Measurements from ENCODE around the gene LAMC2.
"Not testable (repeated sequence)": the region's sequence is repeated elsewhere in the genome, so short reads cannot be mapped to it uniquely, and the experiment has no call there.

The LAMC2 gene

DNA sequence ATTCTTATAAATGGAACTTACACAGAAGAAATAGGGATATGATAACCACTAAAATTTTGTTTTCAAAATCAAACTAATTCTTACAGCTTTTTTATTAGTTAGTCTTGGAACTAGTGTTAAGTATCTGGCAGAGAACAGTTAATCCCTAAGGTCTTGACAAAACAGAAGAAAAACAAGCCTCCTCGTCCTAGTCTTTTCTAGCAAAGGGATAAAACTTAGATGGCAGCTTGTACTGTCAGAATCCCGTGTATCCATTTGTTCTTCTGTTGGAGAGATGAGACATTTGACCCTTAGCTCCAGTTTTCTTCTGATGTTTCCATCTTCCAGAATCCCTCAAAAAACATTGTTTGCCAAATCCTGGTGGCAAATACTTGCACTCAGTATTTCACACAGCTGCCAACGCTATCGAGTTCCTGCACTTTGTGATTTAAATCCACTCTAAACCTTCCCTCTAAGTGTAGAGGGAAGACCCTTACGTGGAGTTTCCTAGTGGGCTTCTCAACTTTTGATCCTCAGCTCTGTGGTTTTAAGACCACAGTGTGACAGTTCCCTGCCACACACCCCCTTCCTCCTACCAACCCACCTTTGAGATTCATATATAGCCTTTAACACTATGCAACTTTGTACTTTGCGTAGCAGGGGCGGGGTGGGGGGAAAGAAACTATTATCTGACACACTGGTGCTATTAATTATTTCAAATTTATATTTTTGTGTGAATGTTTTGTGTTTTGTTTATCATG, 42.3 kb upstream of the LAMC2 start:
- Histone ChIP-seq H3K4me3 (no peak overlapping the region), H3K27ac (no peak overlapping the region)
- TF ChIP-seq, protein P1, sequence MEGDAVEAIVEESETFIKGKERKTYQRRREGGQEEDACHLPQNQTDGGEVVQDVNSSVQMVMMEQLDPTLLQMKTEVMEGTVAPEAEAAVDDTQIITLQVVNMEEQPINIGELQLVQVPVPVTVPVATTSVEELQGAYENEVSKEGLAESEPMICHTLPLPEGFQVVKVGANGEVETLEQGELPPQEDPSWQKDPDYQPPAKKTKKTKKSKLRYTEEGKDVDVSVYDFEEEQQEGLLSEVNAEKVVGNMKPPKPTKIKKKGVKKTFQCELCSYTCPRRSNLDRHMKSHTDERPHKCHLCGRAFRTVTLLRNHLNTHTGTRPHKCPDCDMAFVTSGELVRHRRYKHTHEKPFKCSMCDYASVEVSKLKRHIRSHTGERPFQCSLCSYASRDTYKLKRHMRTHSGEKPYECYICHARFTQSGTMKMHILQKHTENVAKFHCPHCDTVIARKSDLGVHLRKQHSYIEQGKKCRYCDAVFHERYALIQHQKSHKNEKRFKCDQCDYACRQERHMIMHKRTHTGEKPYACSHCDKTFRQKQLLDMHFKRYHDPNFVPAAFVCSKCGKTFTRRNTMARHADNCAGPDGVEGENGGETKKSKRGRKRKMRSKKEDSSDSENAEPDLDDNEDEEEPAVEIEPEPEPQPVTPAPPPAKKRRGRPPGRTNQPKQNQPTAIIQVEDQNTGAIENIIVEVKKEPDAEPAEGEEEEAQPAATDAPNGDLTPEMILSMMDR (IDR thresholded peaks at IDR 0.05) = no peak
- no peak for DNase-seq (ENCODE audit: low spot score)

DNA sequence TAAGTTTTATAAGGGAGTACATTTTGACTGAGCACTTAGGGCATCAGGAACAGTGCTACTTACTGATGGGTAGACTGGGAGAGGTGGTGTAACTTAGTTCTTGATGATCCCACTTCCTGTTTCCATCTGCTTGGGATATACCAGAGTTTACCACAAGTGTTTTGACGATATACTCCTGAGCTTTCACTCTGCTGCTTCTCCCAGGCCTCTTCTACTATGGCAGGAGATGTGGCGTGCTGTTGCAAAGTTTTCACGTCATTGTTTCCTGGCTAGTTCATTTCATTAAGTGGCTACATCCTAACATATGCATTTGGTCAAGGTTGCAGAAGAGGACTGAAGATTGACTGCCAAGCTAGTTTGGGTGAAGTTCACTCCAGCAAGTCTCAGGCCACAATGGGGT, 41.3 kb upstream of the LAMC2 start:
- H3K4me3 ChIP-seq = no peak overlapping the region
- H3K27ac ChIP-seq = no peak overlapping the region
- no peak for DNase-seq (ENCODE audit: low spot score)
- TF ChIP-seq, protein P1 (IDR thresholded peaks at IDR 0.05) = no peak

DNA sequence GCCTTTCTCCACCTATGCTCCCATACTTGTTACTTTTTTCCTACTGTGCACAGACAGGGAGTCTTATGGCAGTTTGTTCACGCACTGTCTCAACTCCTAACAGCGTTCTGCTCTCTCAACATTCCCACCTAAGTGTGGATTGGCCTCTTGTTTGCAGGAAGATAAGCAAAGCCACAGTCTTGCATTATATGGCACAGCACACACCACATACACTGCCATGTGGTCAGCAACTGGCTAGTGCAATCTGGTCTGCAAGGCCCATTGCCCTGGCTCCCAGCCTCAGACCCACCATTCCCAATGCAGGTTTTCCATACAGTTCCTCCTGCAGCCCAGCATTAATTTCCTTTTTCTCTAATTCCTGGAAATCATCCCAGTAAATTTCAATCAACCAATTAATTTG, 38.3 kb upstream of the LAMC2 start:
- TF ChIP-seq, protein P1 (IDR thresholded peaks at IDR 0.05) = no peak
- H3K27ac ChIP-seq = peak overlapping the region in 1 of 2 donors; percentile 55
- H3K4me3 ChIP-seq = no peak overlapping the region
- DNase-seq (ENCODE audit: low spot score) = no peak

DNA sequence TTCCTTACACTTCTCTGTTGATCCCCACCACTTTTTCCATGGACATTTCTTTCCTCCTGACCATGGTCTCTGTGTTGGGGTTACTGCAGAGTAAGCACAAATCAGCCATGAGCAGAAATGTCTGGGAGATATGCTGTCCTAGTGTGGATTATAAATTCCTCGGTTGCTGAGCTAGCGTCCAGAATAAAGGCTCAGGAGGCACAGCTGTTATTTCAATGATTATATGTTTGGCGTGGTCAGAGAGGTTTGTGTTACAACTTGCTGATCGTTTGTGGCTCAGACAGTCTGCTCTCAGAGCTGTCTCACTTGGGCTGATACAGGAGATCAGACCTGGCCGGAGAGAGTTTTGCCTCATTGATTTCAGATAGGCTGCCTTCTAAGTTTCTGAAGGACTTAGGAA, 37.5 kb upstream of the LAMC2 start:
- Histone ChIP-seq H3K4me3 (no peak overlapping the region), H3K27ac (peak overlapping the region; percentile 55 to 62)
- DNase-seq (ENCODE audit: low spot score) = no peak
- TF ChIP-seq, protein P1 (IDR thresholded peaks at IDR 0.05) = no peak

DNA sequence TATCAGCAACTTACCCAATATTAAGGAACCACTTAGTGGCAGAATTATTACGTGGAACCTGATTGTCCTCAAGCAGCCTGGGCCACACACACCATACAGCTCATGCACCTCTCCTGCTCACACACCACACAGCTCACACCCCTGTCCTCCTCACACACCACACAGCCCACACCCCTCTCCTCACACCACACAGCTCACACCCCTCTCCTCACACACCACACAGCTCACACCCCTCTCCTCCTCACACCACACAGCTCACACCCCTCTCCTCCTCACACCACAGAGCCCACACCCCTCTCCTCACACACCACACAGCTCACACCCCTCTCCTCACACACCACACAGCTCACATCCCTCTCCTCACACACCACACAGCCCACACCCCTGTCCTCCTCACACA, 36.8 kb upstream of the LAMC2 start:
- DNase-seq (ENCODE audit: low spot score) = no peak
- Histone ChIP-seq H3K4me3 (no peak overlapping the region), H3K27ac (peak overlapping the region; percentile 55 to 62)
- TF ChIP-seq, protein P1 (IDR thresholded peaks at IDR 0.05) = no peak

DNA sequence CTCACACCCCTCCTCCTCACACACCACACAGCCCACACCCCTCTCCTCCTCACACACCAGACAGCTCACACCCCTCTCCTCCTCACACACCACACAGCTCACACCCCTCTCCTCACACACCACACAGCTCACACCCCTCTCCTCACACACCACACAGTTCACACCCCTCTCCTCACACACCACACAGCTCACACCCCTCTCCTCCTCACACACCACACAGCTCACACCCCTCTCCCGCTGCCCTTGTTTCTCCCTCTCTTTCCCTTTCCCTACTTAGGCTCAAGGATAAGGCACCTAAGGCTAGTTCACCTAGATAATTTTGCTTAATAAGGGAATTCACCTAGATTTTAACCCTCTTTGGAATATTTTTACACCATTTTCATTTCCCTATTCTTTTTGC, 36.0 kb upstream of the LAMC2 start:
- H3K27ac ChIP-seq; H3K4me3 ChIP-seq; DNase-seq (ENCODE audit: low spot score): not testable (repeated sequence)

DNA sequence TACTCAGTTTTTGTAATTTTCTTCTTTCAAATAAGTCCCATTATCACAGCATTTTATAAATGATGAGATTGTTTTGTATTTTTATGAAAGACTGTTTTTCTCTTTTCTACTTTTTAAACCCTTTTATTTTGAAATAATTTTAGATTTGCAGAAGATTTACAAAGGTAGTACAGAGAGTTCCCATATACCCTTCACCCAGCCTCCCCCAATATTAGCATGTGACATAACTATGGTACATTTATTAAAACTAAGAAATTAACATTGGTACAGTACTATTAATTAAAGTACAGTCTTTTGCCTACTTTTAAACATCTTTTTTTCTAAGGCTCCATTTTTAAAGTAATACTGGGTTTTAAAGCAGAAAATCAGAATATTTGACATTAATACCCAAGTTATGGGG, 35.6 kb upstream of the LAMC2 start:
- Histone ChIP-seq H3K4me3 (no peak overlapping the region), H3K27ac (no peak overlapping the region)
- TF ChIP-seq, protein P1 (IDR thresholded peaks at IDR 0.05) = no peak
- DNase-seq (ENCODE audit: low spot score) = no peak

All from coronary artery (tissue), 2 donors.